Adipose tissue (tissue), 3 donors: ENCODE data around the gene FAM167B. TPM values are rescaled to one million over a fixed set of nuclear protein-coding genes. Genes with fewer than 3 reads are reported as not detected.

Experiments
- H3K27ac ChIP-seq: one replicate; pipeline ENCODE4 v1.5.1; 2013; ENCODE audit warnings: low read depth, low read length
- WGBS, 3 donors: extraction: QIAGEN DNeasy Blood & Tissue Kit; methylation state at CpG; one replicate each; pipeline ENCODE4 v1.1.7; 2013; 5-methylcytosine and 5-hydroxymethylcytosine counted together
- polyA plus RNA-seq, 3 donors: library from polyadenylated mRNA; stranded (reverse); fragments of 200-250 nt; gene quantifications; one replicate each; pipeline ENCODE4 v1.2.3, GENCODE V29; 2013
- donor health status: healthy with polysubstance abuse.
- donor health status: Bipolar disorder and iron deficiency.
- donor health status: healthy.

The FAM167B gene
- polyA plus RNA-seq = 10 to 100 TPM in 2 of 3 donors, 1 to 10 TPM in 1; 3.1 to 23.5 (median 12.3) TPM

DNA sequence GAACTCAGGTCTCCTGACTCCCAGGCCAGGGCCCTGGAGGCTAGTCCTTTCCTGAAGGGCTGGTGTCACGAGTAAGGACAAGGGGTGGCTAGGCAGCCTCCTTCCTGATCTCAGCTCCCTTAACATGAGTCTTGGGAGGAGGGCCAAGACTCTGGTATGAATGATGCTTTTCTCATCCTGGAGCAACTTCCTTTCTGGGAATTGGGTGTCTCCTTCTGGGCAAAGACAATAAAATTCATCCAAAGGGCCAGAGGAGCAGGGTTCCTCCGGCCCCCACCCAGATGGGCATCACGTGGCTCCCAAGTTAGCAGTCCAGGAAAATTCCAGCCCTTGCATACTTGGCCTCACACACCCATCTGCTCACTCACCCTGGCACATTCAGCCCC is at the start of gene FAM167B:
FAM167B (plus strand) TSS at position 335 of the 386 bp plus-strand sequence. CDS start 200 bp downstream, outside the sequence.
- 38 to 78% (median 40%) methylated on average over 3 of the region's 3 CpGs for WGBS, 3 donors
- H3K27ac ChIP-seq = peak within 1 kb of the TSS; percentile 48

DNA sequence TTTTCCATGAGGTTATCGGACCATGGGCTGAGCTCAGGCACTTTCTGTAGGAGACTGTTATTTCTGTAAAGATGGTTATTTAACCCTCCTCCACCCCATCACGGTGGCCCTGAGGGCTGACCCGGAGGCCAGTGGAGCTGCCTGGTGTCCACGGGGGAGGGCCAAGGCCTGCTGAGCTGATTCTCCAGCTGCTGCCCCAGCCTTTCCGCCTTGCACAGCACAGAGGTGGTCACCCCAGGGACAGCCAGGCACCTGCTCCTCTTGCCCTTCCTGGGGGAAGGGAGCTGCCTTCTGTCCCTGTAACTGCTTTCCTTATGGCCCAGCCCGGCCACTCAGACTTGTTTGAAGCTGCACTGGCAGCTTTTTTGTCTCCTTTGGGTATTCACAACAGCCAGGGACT is 49.2 kb upstream of the FAM167B start:
- WGBS, 3 donors = 54 to 80% (median 61%) methylated on average over 6 of the region's 6 CpGs
- H3K27ac ChIP-seq = no peak overlapping the region

DNA sequence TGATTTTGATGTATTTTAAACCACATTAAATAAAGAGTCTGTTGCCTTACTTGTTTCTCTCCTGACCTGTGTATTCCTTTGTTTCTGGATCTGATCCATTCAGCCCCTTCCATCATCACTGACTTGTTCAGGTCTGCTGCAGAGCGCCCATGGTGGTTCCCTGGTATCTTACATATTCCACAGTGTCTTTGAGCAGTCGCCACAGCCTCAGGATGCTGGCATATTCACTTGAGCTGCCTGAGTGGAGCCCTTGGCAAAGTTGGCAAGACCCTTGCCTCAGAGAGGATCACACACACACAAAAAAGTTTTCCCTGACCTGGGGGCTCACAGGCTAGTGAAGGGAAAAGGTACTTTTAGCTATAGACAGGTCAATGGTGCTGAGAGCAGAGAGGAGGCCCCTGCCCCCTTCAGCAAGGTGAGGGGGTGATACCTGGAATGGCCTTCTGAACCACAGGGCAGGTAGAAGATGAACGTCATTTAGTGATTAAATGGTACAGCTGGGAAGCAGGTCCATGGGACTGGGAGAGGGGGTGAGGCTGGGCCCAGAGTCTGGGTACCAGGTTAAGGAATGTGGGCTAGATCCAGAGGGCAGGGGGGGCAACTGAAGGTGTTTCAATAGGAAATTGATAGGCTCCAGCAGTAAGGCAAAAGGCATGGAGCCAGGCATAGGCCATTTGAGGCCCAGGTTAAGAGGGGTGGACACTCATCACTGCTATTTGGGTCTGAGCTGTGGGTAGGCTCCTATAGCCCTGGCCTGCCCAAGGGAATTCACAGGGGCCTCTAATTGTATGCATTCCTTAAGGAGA is 48.6 kb upstream of the FAM167B start:
- no peak overlapping the region for H3K27ac ChIP-seq
- WGBS, 3 donors = 74 to 86% (median 83%) methylated on average over 3 of the region's 3 CpGs

DNA sequence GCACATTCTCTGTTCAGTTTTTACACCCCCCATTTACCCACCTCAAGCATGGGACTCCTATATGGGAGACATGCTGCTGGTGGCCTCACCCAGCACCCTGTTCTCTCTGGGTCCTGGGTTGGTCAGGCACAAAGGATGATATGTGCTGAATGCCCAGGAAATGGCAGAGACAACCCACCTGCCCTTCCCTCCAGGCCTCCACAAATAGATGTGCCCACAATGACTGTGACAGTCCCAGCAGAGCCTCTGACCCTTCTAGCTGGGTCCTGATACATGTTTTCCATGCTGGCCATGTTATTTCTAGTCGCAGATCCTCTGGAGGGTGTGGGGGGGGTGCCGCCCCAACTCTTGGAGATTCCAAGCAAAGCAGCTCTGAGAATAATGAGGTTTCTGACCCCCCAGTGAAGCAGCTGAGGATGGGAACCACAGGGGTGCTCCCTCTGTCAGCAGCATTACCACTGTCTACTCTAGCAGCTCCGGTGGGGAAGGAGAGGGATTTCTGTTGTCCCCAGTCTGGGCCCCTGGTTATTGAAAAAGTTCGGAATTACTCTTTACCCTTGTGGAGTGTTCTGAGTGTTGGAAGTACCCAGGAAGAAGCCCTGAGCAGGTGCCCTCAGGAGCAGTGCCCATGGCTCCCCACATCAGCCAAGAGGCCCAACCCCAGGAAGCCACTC is 47.8 kb upstream of the FAM167B start:
- no peak overlapping the region for H3K27ac ChIP-seq
- 53 to 72% (median 67%) methylated on average over 4 of the region's 4 CpGs for WGBS, 3 donors

DNA sequence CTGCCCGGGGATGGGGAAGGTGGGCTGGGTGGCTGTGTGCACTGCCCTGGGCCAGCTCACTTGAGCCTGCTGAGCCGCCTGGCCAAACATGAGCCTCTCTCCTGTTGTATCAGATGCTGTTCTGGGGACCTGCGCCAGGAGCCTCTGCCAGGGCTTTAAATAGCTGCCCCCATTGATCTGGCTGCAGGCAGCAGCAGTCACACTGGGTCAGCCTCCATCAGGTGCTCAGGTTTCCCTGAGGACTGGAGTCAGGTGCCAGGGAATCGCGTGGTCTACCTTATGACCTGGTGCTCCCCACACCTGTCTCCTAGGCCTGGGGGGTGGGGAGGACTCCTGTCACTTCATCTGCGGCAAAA is 47.3 kb upstream of the FAM167B start:
- no peak overlapping the region for H3K27ac ChIP-seq
- WGBS, 3 donors = 18 to 49% (median 48%) methylated on average over 6 of the region's 6 CpGs

DNA sequence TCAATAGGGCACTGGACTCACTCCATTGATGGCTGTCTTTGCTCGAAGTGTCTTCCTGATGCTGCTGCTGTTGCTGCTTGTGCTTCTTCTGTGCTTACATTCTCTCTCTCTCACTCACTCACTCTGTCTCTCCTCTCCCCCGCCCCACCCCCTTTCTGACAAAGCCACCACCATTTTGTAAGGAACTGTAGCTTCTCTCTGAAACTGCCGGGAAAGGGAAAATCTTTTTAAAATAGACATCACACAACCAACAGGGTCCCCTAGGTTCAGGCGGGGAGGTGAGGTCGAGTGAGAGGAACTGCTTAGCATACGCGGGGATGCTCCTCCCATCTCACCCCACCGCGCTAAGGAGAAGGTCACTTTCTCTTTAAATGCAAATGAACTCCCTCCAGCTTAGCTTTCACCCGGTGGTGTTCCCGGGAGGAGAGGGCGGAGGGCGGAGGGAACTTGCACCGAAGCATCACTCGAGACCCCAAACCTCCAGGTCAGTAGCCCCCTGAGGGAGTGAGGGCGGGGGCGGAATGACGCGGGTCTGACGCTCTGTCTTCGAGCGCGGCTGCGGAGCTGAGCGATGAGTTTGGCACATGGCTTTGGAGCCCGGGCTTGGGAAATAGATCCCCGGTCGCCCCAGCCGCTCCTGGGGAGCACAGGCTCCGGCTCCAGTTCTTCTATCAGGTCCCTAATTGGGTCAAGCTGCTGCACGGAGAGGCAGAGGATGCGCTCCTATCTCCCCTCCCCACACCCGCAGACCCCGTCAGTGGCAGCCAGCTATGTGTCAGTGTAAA is 46.6 kb upstream of the FAM167B start, which contains the start of gene CCDC28B:
CCDC28B (plus strand) TSS at position 370 of the 785 bp plus-strand sequence. CDS start 1,341 bp downstream, outside the sequence.
- WGBS, 3 donors = 0 to 1% (median 1%) methylated on average over 34 of the region's 34 CpGs
- peak within 1 kb of the TSS; percentile 15 for H3K27ac ChIP-seq

DNA sequence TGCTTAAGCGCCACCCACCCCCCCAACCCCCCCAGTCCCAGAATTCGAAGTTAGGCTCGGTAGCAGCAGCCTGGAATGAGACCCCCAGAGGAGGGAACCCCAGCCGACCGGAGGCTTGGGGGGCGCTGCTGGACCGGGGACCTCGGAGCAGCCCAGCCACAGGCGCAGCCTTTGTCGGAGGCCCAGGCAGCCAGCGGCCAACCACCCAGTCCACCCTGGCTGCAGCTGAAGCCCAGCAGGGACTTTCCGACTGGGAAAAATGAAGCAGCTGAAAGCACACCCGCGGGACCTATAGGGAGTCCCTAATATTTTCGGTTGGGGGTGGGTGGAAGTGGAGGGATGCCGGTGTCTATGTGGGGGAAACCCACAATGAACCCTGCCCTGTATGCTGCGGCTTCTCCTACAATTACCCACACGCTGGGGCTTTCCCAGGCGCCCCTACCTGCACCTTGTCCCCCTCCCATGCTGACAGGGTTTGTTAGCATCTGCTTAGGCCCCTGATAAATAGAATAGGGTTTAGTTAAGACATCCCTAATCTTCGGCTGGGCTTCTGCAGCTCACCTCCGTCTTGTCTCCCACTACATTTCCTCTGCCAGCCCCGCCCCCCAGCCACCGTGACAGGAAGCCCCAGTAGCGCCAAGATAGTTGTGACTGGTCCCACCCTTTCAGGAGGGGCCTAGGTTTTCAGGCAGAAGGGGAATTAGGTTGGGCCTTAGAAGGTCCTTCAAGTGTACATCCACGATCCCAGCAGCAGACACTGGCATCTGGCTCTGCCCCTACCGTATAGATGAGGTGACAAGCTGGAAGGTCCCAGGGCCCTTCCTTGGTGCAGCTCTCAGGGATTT is 45.8 kb upstream of the FAM167B start:
- no peak overlapping the region for H3K27ac ChIP-seq
- WGBS, 3 donors = 1 to 3% (median 2%) methylated on average over 26 of the region's 26 CpGs

DNA sequence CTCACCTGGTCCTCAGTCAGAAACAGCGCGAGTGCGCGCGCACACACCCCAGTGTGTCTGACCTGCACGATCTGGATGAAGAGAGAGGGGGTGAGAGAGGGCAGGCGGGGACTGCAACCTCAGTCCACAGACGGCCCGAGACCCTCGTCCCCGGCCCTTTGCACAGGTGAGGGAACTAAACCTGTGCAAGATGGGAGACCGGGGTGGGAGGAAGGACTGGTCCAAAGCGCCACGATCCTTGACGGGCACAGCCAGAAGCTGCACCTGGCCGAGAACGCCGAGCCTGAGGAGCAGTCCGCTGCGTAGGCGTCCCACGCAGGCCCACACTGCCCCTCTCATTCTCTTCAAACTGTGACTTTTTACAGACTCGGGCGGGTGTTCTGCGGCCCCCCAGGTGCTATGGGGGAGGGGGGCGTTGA is 42.1 kb upstream of the FAM167B start:
- H3K27ac ChIP-seq = no peak overlapping the region
- WGBS, 3 donors = 24 to 54% (median 39%) methylated on average over 26 of the region's 26 CpGs

DNA sequence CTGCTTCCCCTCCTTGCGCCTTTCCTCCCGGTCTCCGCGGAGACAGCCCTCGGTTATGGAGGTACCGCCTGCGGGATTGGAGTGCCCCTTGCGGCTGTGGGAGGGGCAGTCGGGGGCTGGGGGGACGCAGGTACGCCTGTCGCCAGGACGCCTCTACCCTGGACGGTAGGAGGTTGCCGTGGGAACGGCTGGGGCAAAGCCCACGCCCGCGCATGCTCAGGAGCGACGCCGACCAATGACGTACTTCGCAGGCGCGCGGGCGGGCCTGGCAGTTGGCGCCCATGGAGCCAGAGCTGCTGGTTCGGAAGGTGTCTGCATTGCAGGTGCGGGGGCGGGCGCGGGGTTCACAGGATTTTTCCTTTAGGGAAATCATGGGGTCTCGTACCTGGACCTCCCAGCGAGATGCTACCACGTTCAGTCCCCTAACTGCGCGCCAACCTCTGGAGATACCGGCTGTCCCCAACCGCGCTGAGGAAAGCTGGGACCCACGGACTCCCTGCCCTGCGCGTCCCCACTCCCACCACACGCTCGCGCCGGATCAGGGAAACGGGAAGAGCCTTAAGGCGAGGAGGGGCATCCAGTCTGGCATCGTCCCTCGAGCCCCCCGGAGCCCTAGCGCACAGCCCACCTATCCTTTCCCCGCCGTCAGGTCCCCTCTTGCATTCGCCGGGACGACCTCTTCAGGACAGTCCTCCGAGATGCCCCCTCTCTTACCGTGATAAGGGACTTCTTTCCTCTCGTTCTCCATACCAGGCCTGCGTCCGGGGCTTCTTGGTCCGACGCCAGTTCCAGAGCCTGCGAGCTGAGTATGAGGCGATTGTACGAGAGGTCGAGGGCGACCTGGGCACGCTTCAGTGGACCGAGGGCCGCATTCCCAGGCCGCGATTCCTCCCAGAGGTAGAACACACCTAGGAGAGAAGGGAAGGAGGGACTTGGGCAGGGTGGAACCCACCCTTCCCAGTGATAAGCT is 41.3 kb upstream of the FAM167B start, which contains the start of gene IQCC:
IQCC (plus strand) TSS at position 271 of the 970 bp plus-strand sequence; CDS start at position 282, 11 bp downstream.
- WGBS, 3 donors = 1 to 3% (median 3%) methylated on average over 67 to 77 of the region's 77 CpGs

DNA sequence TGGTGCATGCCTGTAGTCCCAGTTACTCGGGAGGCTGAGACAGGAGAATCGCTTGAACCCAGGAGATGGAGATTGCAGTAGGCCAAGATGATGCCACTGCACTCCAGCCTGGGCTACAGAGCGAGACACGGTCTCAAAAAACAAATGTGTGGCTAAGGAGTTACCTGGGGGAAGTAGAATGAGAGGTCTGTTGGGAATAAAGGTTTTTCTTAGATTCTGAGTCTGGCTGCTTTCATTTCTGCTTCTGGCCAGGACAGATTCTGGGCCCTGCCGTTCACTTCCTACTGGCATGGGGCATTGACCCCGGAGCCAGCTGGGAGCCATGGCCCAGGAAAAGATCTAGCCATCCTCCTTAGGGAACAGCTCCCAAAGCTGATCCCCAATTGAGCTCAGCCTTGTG is 38.6 kb upstream of the FAM167B start:
- WGBS, 3 donors = 86 to 90% (median 88%) methylated on average over 6 of the region's 6 CpGs
- no peak overlapping the region for H3K27ac ChIP-seq

More for the DNA sequence above, 41.3 kb upstream of the FAM167B start, which contains the start of gene IQCC:
- H3K27ac ChIP-seq = no peak within 1 kb of the TSS

DNA sequence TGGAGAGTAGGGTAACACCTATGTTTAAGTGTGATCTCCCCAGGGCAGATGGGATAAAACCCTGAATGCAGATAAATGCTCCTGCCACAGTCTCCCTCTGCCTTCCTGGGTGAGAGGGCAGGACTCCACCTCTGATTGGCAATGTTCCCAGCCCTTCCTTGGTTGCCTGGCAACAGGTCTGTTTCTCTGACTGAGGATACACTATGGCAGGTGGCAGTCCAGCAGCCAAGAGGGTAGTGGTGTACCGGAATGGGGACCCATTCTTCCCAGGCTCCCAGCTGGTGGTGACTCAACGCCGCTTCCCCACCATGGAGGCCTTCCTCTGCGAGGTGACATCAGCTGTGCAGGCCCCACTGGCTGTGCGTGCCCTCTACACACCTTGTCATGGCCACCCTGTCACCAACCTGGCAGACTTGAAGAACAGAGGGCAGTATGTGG is 38.1 kb upstream of the FAM167B start, which contains the start of gene DCDC2B:
DCDC2B (plus strand) TSS at position 199 of the 438 bp plus-strand sequence; CDS start at position 204, 5 bp downstream.
- WGBS, 3 donors = 61 to 78% (median 74%) methylated on average over 5 of the region's 5 CpGs
- no peak within 1 kb of the TSS for H3K27ac ChIP-seq

DNA sequence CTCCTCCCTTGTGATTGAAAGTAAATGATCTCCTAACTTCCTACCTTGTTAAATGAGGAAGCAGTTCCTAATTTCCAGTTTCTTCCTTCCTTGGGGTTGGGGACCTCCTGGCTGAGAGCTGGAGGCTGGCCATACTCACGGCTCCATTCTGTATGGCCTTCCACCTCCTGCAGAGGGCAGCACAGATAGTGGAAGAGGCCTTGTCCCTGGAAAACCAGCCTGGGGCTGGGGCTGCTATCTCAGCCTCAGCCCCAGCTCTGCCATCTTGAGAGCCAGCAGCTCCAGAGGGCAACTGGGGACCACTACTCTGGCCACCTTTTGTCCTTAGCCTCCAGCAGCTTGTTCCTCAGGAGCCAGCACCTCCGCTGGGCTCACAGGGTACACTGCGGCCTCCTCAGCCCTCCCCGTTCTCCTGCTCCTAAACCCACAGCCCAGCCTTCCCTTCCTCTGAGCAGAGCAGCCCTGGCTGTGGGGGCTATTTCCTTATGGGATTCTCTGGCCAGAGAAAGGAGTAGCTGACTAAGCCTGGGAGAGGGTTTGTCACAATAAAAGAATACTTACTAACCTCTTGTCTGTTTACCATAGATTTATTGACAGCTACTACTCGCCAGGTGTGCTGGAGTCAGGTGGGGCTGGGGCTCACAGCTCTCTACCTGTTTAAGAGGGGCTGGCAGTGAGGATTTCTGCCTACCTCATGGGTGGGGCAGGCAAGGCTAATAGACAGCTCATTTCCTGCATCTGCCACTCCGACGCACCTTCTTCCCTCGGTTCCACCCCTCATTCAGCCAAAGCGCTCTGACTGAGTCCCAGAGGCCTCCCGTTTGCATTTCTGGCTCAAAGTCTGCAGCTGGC is 31.2 kb upstream of the FAM167B start:
- H3K27ac ChIP-seq = no peak overlapping the region
- WGBS, 3 donors = 75% methylated on average over 10 of the region's 10 CpGs

DNA sequence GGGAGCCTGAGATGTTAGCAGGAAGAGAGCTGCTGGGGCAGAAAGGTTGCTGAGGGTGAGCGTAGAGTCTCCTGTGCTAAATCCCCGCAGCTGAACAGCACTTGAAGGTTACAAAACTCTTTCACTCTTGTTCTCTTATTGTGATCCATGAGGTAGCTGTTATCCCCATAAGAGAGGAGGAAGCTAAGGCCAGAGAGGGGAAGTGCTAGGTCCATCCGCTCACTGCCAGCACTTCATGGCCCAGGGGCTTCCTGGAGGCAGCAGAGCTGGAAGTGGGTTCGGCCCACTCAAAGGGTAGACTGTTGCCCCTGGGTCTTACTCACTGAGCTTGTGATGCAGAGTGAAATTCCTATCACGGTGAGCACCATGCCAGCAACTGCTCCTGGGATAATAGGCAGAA is 30.5 kb upstream of the FAM167B start:
- 76 to 86% (median 79%) methylated on average over 5 of the region's 5 CpGs for WGBS, 3 donors
- no peak overlapping the region for H3K27ac ChIP-seq

DNA sequence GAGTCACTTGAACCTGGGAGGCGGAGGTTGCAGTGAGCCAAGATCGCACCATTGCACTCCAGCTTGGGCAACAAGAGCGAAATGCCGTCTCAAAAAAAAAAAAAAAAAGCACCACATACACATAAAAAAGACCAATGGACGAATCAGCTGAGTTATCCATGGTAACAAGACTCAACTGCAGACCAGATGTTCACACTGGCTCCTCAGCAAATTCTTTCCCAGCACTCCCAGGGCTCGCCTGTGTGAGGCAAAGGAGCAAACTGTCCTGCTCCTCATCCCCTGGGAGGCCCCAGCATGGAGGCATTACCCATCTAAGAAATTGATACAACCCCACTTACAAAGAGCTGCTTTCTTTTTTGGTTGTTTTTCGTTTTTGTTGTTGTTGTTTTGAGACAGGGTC is 28.0 kb upstream of the FAM167B start:
- WGBS, 3 donors = 82 to 87% (median 87%) methylated on average over 5 to 7 of the region's 7 CpGs
- no peak overlapping the region for H3K27ac ChIP-seq

DNA sequence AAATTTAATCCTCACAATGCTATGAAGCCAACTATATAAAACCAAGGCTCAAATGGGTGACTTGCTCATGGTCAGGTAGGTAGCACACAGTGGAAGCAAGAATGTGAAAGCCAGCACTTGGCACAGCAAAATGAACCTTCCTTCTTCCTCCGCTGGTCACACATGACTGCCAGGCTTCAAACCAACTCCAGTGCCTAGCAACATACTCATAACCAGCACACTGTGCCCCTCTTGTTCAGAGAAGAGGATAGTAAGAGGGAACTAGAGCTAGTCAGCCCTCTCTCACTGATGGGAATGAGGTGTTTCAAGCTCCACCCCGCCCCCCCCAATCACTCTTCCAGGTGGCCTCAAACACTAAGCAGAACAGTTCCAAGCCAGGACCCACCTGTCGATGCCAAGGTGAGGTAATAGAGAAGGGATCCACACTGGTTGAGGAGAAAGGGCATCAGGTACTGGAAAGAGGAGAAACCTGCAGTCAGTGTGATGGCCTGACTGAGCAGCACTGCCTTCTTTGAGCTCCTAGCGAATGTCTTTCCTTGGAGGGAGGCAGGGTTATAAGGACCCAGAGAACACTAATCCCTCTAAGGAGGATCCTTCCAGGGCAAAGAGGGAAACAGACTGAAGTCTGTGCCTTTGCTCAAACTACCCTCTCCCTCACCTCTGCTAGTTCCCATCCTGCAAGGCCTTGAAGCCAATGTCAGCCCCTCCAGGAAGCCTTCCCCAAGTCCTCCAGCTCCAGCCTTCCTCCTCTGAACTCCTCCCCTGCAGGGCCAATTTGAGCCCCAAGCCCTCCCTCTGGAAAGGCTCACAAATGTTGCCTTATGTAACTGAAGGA is 26.1 kb upstream of the FAM167B start:
- 86 to 96% (median 91%) methylated on average over 4 of the region's 4 CpGs for WGBS, 3 donors

More for the DNA sequence above, 26.1 kb upstream of the FAM167B start:
- H3K27ac ChIP-seq = no peak overlapping the region
